Thyroid gland (tissue), 4 donors: ENCODE data around the gene ATAD3C.
"Not testable (repeated sequence)": the region's sequence is repeated elsewhere in the genome, so short reads cannot be mapped to it uniquely, and the experiment has no call there.

Source experiments
- CTCF ChIP-seq, 6 experiments: fragments of 200-600 bp in 3 of 6; fragments of 450-650 bp in 3 of 6; sonication (generic) in 3 of 6; IDR thresholded peaks; one replicate each; pipeline ENCODE4 v1.5.1; 2016 to 2019; ENCODE audit warnings: antibody characterized with exemption in 6 of 6, mild to moderate bottlenecking in 2 of 6, inconsistent platforms in 1 of 6, moderate library complexity in 1 of 6
- POLR2A ChIP-seq, 2 donors: fragments of 450-650 bp; IDR thresholded peaks; one replicate each; pipeline ENCODE4 v1.6.1; 2017; ENCODE audit warnings: antibody characterized with exemption in 2 of 2, mild to moderate bottlenecking in 2 of 2, moderate library complexity in 1 of 2

GRCh38 chr1:1516923-1517322, 67.4 kb downstream of the ATAD3C start:
- TF ChIP-seq CTCF, POLR2A (IDR thresholded peaks at IDR 0.05): not testable (repeated sequence)
